Stimulated activated effector memory CD8-positive, alpha-beta T cell treated with anti-CD3 and anti-CD28 coated beads, Interleukin-12 subunit alpha, Interleukin-12 subunit beta, amount 100 ng/mL, for 72 hours (primary cell): ENCODE measurements around the gene FAM120C.
A peak's percentile ranks its signal among the peaks of the same experiment; 100 is the strongest.

Experiments used
- ATAC-seq: fragments of 150-1000 bp; cut with Tn5 transposase; 2 replicates; pipeline ENCODE4 v1.10.0; 2021
- DNase-seq, 2 donors: peaks; one replicate each; pipeline ENCODE4 v3.0.0; 2021 to 2022; ENCODE audit warnings: low spot score in 2 of 2
- H3K27ac Mint-ChIP-seq: one replicate; pipeline ENCODE4 v1.8.0; 2022; ENCODE audit warnings: mild to moderate bottlenecking, mixed read lengths
- H3K36me3 Mint-ChIP-seq: one replicate; pipeline ENCODE4 v1.8.0; 2022; ENCODE audit warnings: mild to moderate bottlenecking, mixed read lengths
- H3K4me1 Mint-ChIP-seq: one replicate; pipeline ENCODE4 v1.8.0; 2022; ENCODE audit warnings: mixed read lengths
- H3K4me3 Mint-ChIP-seq: one replicate; pipeline ENCODE4 v1.8.0; 2022; ENCODE audit warnings: mild to moderate bottlenecking, mixed read lengths
- H3K9me3 Mint-ChIP-seq: one replicate; pipeline ENCODE4 v1.8.0; 2022; ENCODE audit warnings: mixed read lengths

Gene FAM120C

GRCh38 chrX:54178100-54178940, 4.7 kb downstream of the FAM120C start:
- Mint-ChIP-seq H3K4me3 (peak overlapping the region; percentile 30), H3K27ac (peak overlapping the region; percentile 9), H3K36me3 (peaks cover 67% of the 10 kb centered on the region), H3K4me1 (peaks cover 52% of the 10 kb centered on the region), H3K9me3 (no peaks in the 10 kb centered on the region)
- DNase-seq (no peak), ATAC-seq (peak; percentile 74)

- peaks cover 52% of the 10 kb centered on the region for H3K4me1 Mint-ChIP-seq
- H3K9me3 Mint-ChIP-seq: no peaks in the 10 kb centered on the region
- DNase-seq (no peak), ATAC-seq (no peak)
- peaks cover 67% of the 10 kb centered on the region for H3K36me3 Mint-ChIP-seq
- peak overlapping the region; percentile 9 for H3K27ac Mint-ChIP-seq
- peak overlapping the region; percentile 30 for H3K4me3 Mint-ChIP-seq
These were observed 5.7 kb downstream of the FAM120C start for GRCh38 chrX:54177306-54177705.

GRCh38 chrX:54173791-54174190, 9.3 kb downstream of the FAM120C start:
- DNase-seq (no peak), ATAC-seq (no peak)
- Mint-ChIP-seq H3K36me3 (peaks cover 35% of the 10 kb centered on the region), H3K4me3 (no peak overlapping the region), H3K4me1 (peaks cover 19% of the 10 kb centered on the region), H3K27ac (no peak overlapping the region), H3K9me3 (no peaks in the 10 kb centered on the region)

- Mint-ChIP-seq H3K36me3 (peaks cover 28% of the 10 kb centered on the region), H3K27ac (no peak overlapping the region), H3K4me3 (no peak overlapping the region), H3K4me1 (peaks cover 10% of the 10 kb centered on the region), H3K9me3 (no peaks in the 10 kb centered on the region)
- DNase-seq (no peak), ATAC-seq (no peak)
These were observed 10.6 kb downstream of the FAM120C start for GRCh38 chrX:54172455-54172854.

- Mint-ChIP-seq H3K36me3 (peaks cover 20% of the 10 kb centered on the region), H3K27ac (no peak overlapping the region), H3K9me3 (no peaks in the 10 kb centered on the region), H3K4me3 (no peak overlapping the region), H3K4me1 (peaks cover 2% of the 10 kb centered on the region)
- no peak for DNase-seq
- ATAC-seq: no peak
These were observed 11.4 kb downstream of the FAM120C start for GRCh38 chrX:54171527-54172250.

- DNase-seq (no peak), ATAC-seq (no peak)
- Mint-ChIP-seq H3K4me3 (no peak overlapping the region), H3K4me1 (no peaks in the 10 kb centered on the region), H3K27ac (no peak overlapping the region), H3K9me3 (no peaks in the 10 kb centered on the region), H3K36me3 (peaks cover 14% of the 10 kb centered on the region)
These were observed 12.0 kb downstream of the FAM120C start for GRCh38 chrX:54171091-54171490.

GRCh38 chrX:54166915-54167314, 16.1 kb downstream of the FAM120C start:
- Mint-ChIP-seq H3K4me1 (no peaks in the 10 kb centered on the region), H3K36me3 (no peaks in the 10 kb centered on the region), H3K4me3 (no peak overlapping the region), H3K9me3 (no peaks in the 10 kb centered on the region), H3K27ac (no peak overlapping the region)
- no peak for ATAC-seq
- no peak for DNase-seq

- Mint-ChIP-seq H3K9me3 (no peaks in the 10 kb centered on the region), H3K36me3 (peaks cover 20% of the 10 kb centered on the region), H3K4me1 (no peaks in the 10 kb centered on the region), H3K27ac (no peak overlapping the region), H3K4me3 (no peak overlapping the region)
- ATAC-seq (no peak), DNase-seq (no peak)
These were observed 25.5 kb downstream of the FAM120C start for GRCh38 chrX:54157561-54157960.

- H3K27ac Mint-ChIP-seq: no peak overlapping the region
- H3K9me3 Mint-ChIP-seq: no peaks in the 10 kb centered on the region
- ATAC-seq: no peak
- DNase-seq: no peak
- no peak overlapping the region for H3K4me3 Mint-ChIP-seq
- peaks cover 24% of the 10 kb centered on the region for H3K36me3 Mint-ChIP-seq
- no peaks in the 10 kb centered on the region for H3K4me1 Mint-ChIP-seq
These were observed 48.8 kb downstream of the FAM120C start for GRCh38 chrX:54134269-54134668.

GRCh38 chrX:54116391-54116790, 66.7 kb downstream of the FAM120C start:
- ATAC-seq (no peak), DNase-seq (no peak)
- Mint-ChIP-seq H3K4me1 (no peaks in the 10 kb centered on the region), H3K9me3 (no peaks in the 10 kb centered on the region), H3K4me3 (no peak overlapping the region), H3K36me3 (no peaks in the 10 kb centered on the region), H3K27ac (no peak overlapping the region)

- Mint-ChIP-seq H3K4me3 (no peak overlapping the region), H3K27ac (no peak overlapping the region), H3K4me1 (no peaks in the 10 kb centered on the region), H3K36me3 (no peaks in the 10 kb centered on the region), H3K9me3 (no peaks in the 10 kb centered on the region)
- ATAC-seq: no peak
- DNase-seq: no peak
These were observed 89.5 kb downstream of the FAM120C start for GRCh38 chrX:54093571-54093970.

GRCh38 chrX:54093159-54093558, 89.9 kb downstream of the FAM120C start:
- no peaks in the 10 kb centered on the region for H3K4me1 Mint-ChIP-seq
- no peaks in the 10 kb centered on the region for H3K36me3 Mint-ChIP-seq
- DNase-seq: no peak
- no peak overlapping the region for H3K27ac Mint-ChIP-seq
- ATAC-seq: no peak
- no peaks in the 10 kb centered on the region for H3K9me3 Mint-ChIP-seq
- no peak overlapping the region for H3K4me3 Mint-ChIP-seq

- ATAC-seq (no peak), DNase-seq (no peak)
- Mint-ChIP-seq H3K36me3 (no peaks in the 10 kb centered on the region), H3K9me3 (no peaks in the 10 kb centered on the region), H3K4me1 (no peaks in the 10 kb centered on the region), H3K4me3 (no peak overlapping the region), H3K27ac (no peak overlapping the region)
These were observed 92.2 kb downstream of the FAM120C start for GRCh38 chrX:54090880-54091279.

- no peaks in the 10 kb centered on the region for H3K36me3 Mint-ChIP-seq
- no peak overlapping the region for H3K4me3 Mint-ChIP-seq
- H3K4me1 Mint-ChIP-seq: no peaks in the 10 kb centered on the region
- H3K9me3 Mint-ChIP-seq: no peaks in the 10 kb centered on the region
- DNase-seq: no peak
- no peak overlapping the region for H3K27ac Mint-ChIP-seq
- ATAC-seq: no peak
These were observed 93.9 kb downstream of the FAM120C start for GRCh38 chrX:54089191-54089590.

- DNase-seq (no peak), ATAC-seq (no peak)
- Mint-ChIP-seq H3K9me3 (no peaks in the 10 kb centered on the region), H3K36me3 (no peaks in the 10 kb centered on the region), H3K4me1 (no peaks in the 10 kb centered on the region), H3K27ac (no peak overlapping the region), H3K4me3 (no peak overlapping the region)
These were observed 95.4 kb downstream of the FAM120C start for GRCh38 chrX:54087661-54088060.

- Mint-ChIP-seq H3K4me3 (no peak overlapping the region), H3K9me3 (no peaks in the 10 kb centered on the region), H3K27ac (no peak overlapping the region), H3K4me1 (no peaks in the 10 kb centered on the region), H3K36me3 (no peaks in the 10 kb centered on the region)
- ATAC-seq (no peak), DNase-seq (no peak)
These were observed 97.4 kb downstream of the FAM120C start for GRCh38 chrX:54085666-54086065.
